GM15510 (cell line): ENCODE results near the gene UBASH3B.

Source experiments
- POLR2A ChIP-seq: IDR thresholded peaks from 3 replicates; pipeline ENCODE4 v1.6.1; 2011; ENCODE audit warnings: borderline replicate concordance; ENCODE audit not compliant: insufficient read length; ENCODE audit errors: extremely low read depth

UBASH3B gene

DNA sequence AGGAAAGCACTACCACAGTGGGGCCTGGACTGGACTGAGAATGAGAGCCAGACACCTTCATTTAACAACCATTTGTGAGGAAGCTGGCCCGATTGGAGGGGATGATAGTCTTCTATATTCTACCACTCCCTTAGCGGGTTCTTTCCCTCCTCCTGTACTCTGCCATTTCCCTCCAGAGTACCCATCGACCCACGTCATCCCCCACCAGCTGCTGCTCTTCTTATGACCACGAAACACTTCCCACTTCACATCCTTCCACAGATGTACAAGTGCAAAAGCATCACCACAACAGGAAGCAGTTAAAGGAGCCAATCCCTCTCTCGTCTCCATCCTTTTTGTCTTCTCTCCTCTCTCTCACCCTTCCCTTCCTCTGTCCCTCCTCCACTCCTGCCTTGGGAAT lies 18.0 kb upstream of the UBASH3B start:
- TF ChIP-seq POLR2A: no peak

DNA sequence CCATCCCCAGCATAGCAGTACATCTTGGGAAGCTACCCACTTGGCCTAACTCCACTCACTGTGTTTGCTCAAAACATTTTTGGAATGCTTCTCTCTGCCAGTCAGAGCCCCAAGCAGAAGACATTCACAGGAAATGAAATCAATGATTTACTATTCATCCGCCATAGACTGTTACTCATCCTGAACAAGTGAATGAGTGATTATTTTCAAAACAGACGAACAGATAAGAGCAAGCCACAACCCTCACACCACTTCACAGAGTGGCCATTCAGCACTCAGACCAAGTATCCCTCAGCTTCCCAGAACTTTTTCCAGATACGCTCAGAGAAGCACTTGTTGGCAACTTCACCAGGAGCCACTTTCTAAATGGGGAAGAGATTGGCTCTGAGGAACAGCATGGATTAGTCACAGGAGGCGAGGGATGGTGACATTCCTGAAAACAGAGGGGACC lies 13.0 kb upstream of the UBASH3B start:
- no peak for TF ChIP-seq POLR2A

DNA sequence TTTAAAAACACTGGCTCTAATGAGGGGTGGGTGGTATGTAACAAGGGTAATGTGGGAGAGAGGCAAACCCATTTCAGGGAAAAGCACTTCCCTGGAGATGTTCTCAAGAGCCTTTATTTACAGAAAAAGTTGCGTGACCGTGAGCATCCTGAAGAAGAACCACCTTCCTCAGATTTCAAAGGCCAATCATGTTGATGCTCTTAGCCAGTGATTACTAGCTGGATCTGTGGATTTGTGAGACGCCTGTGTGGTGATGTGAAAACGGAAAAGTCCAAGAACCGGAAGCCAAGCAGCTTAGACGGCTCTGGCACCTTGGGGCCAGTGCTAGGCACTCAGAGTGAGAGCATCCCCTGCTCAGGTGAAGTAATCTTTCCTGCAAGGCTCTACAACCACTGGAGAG lies 12.6 kb upstream of the UBASH3B start:
- no peak for TF ChIP-seq POLR2A

GRCh38 chr11:122645847-122646246 lies 9.7 kb upstream of the UBASH3B start:
- no peak for TF ChIP-seq POLR2A

GRCh38 chr11:122646549-122647340 lies 8.8 kb upstream of the UBASH3B start:
- no peak for TF ChIP-seq POLR2A

- no peak for TF ChIP-seq POLR2A
Observed at GRCh38 chr11:122647736-122648275, 7.7 kb upstream of the UBASH3B start.

GRCh38 chr11:122649116-122649515 lies 6.4 kb upstream of the UBASH3B start:
- TF ChIP-seq POLR2A: no peak

DNA sequence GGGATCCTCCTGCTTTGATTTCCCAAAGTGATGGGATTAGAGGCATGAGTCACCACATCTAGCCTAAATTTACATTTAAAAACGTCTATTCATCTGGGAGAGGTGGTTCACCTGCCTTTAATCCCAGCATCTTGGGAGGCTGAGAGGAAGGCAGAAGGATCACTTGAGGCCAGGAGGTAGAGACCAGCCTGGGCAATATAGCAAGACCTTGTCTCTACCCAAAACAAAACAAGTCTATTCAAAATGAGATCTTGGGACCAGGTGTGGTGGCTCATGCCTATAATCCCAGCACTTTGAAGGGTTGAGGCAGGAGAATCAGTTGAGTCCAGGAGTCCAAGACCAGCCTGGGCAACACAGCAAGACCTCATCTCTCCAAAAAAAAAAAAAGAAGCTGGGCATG lies 4.9 kb upstream of the UBASH3B start:
- no peak for TF ChIP-seq POLR2A

GRCh38 chr11:122652495-122652894 lies 3.0 kb upstream of the UBASH3B start:
- TF ChIP-seq POLR2A: no peak

- TF ChIP-seq POLR2A: no peak
Observed at GRCh38 chr11:122653916-122654585, 1.5 kb upstream of the UBASH3B start.

DNA sequence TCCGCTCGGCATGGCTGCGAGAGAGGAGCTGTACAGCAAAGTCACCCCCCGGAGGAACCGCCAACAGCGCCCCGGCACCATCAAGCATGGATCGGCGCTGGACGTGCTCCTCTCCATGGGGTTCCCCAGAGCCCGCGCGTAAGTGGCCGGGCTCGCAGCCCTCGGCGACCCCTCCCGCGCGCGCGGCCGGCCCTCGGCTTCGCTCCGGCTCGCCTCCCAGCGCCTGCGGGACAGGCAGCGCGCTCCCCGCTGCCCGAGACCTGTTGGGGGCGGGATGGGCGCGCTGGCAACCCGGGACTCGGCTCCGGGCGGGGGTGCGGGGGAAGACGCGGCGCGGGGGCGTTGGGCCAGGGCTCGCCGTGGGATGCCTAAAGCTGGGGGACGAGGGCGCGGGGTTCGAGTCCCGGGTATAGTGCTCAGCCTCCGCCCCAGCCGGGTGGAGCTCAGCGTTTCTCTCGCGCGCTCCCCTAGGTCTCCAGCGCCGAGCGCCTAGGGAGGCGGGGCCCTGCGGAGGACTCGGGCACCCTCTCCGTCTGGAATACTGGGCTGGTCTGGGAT lies 630 bp downstream of the UBASH3B start:
- no peak for TF ChIP-seq POLR2A

DNA sequence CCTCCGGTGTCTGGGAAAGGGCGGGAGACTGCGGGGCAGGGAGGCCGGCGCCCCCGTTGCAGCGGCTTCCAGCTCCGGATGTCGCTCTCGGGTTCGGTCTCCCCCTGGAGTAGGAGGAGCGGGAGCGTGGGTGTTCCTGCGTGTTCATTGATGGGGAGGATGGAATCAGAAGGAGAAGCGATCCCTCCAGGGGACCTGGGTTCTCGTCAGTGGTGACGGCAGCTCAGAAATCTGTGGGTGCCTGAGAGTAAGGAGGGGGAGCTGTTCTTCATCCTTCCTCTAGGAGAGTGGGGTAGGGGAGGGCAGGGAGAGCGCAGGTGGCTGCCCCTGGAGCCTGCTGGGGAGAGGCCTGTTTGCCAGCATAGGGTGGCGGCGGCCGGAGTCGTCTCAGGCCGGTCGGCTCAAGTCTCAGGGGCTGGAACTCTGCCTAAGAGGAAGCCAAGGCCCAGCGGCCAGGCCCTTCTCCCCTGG lies 1.1 kb downstream of the UBASH3B start:
- TF ChIP-seq POLR2A: no peak

DNA sequence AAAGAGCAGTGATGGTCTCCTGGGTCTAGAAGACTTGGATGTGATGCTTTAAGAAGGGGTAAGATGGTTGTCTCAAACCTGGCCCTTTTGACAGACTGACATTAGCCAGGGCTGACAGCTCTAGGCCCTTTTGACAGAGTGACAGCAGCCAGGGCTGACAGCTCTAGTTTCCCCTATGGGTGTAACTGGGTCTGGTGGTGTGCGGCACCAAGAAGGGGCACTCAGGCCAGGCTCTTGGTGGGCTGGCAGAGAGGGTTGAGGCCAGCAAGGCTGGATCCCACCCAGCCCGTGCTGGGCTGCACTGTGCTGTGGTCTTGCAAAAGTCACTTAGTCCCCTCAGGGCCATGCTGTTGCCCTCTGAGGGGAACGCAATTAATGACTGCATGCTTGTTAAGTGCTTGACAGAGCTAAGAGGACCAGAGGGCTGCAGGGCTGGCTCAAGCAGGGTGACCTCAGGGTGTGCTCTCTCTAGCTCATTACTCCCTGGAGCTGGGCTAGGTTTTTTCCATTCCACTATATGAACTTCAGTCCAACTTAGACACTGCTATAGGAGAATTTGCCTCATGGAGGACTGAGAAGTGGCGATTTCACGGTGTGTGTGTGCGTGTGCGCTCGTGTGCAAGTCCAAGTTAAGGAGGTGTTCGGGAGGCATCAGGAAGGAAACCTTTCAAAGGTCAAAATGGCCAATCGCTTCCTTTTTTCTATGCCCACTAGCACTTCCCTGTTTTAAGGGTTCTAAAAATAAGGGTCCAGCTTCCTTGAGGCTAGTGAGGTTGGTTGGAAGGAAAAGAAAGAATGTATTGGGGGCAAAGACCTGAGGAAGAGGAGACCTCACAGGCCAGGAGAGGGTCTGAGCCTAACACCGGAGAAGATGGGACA lies 4.4 kb downstream of the UBASH3B start:
- no peak for TF ChIP-seq POLR2A

DNA sequence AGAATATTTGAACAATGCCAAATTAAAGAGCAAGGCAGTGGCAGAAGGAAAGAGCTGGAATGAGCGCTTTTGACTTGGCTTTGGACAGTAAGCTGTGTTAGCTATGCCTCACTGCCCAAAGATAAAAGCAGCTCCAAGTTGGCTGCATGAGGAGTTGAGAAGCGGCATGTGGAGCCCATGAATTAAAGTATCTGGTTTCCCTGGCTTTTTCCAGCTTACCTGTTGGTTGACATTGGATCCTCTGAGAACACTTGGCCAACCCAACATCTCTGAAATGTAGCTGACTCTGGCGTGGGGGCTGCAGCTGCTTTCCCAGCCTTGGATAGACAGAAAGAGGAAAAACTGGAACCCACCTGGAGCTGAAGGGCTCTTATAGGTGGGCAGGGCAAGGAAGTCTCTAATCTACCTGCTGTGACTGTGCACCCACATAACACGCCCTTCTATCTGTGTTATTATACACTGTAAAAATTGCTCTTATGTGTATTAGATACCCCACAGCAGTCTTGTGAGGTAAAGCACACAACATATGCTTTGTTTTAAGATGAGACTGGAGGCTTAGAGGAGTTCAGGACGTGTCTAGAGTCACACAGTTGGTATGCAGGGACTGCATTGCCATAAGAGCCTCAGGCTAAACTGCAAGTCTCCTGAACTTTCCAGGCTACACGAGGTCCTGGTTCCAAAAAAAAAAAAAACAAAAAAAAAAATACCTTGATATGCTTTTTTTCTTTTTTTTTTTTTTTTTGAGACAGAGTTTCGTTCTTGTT lies 5.8 kb downstream of the UBASH3B start:
- no peak for TF ChIP-seq POLR2A
